ENCODE results near the gene PBRM1. TPM values are rescaled to one million over a fixed set of nuclear protein-coding genes. Genes with fewer than 3 reads are reported as not detected.
A peak's percentile ranks its signal among the peaks of the same experiment; 100 is the strongest.

PBRM1 gene
- total RNA-seq, 1 donor from 2014 or later, result 91.2 TPM

- no peak for DNase-seq (ENCODE audit: low read depth)
These were observed 175.9 kb downstream of the PBRM1 start for GRCh38 chr3:52509753-52510328.

GRCh38 chr3:52507359-52507758, 178.4 kb downstream of the PBRM1 start:
- peak; percentile 77 for DNase-seq (ENCODE audit: low read depth)

GRCh38 chr3:52506266-52506966, 179.3 kb downstream of the PBRM1 start:
- no peak for DNase-seq (ENCODE audit: low read depth)

GRCh38 chr3:52504977-52505376, 180.7 kb downstream of the PBRM1 start:
- DNase-seq (ENCODE audit: low read depth), result no peak

GRCh38 chr3:52503788-52504424, 181.8 kb downstream of the PBRM1 start:
- DNase-seq (ENCODE audit: low read depth), result no peak

- no peak for DNase-seq (ENCODE audit: low read depth)
These were observed 182.8 kb downstream of the PBRM1 start for GRCh38 chr3:52502808-52503350.

- no peak for DNase-seq (ENCODE audit: low read depth)
These were observed 183.7 kb downstream of the PBRM1 start for GRCh38 chr3:52502001-52502400.

- no peak for DNase-seq (ENCODE audit: low read depth)
These were observed 184.7 kb downstream of the PBRM1 start for GRCh38 chr3:52501046-52501445.

GRCh38 chr3:52498137-52499054, 187.3 kb downstream of the PBRM1 start:
- DNase-seq (ENCODE audit: low read depth), result peak; percentile 72

- DNase-seq (ENCODE audit: low read depth), result peak; percentile 74
These were observed 189.7 kb downstream of the PBRM1 start for GRCh38 chr3:52495777-52496602.

Other genes with a start within 250 kb of the PBRM1 start
- gene SEMA3G, start 240.8 kb downstream of the PBRM1 start, total RNA-seq, result 0.05 and 0.17 TPM in 2 replicates
- gene TNNC1, start 231.9 kb downstream of the PBRM1 start, total RNA-seq, result 0.30 and 1.2 TPM in 2 replicates
- gene NISCH, start 230.3 kb downstream of the PBRM1 start, total RNA-seq, result 40.8 and 111 TPM in 2 replicates
- 0.50 and 0.69 TPM in 2 replicates for gene STAB1, start 190.6 kb downstream of the PBRM1 start, total RNA-seq
- gene NT5DC2, start 152.1 kb downstream of the PBRM1 start, total RNA-seq, result 20.3 and 27.7 TPM in 2 replicates
- 0.69 and 2.4 TPM in 2 replicates for gene UQCC5, start 149.3 kb downstream of the PBRM1 start, total RNA-seq
- gene GNL3, start 119 bp upstream of the PBRM1 start, total RNA-seq, result 113 and 177 TPM in 2 replicates
- 52.8 and 133 TPM in 2 replicates for gene GLT8D1, start 19.9 kb upstream of the PBRM1 start, total RNA-seq
- gene SPCS1, start 20.2 kb upstream of the PBRM1 start, total RNA-seq, result 52.4 and 77.1 TPM in 2 replicates
- gene NEK4, start 85.0 kb upstream of the PBRM1 start, total RNA-seq, result 21.9 and 30.8 TPM in 2 replicates
- not detected in 2 replicates for gene ITIH1, start 91.7 kb upstream of the PBRM1 start, total RNA-seq
- not detected in 2 replicates for gene ITIH3, start 108.9 kb upstream of the PBRM1 start, total RNA-seq
- gene ITIH4, start 144.8 kb upstream of the PBRM1 start, total RNA-seq, result 1.9 TPM in 1 of 2 replicates, not detected in the other
- gene MUSTN1, start 149.1 kb upstream of the PBRM1 start, total RNA-seq, result not detected in 2 replicates
- 11.5 and 12.1 TPM in 2 replicates for gene STIMATE, start 211.6 kb upstream of the PBRM1 start, total RNA-seq

All from renal cortical epithelial cell (primary cell).